GM23338 (cell line): Measurements from ENCODE around the gene SH3BP4. TPM values are rescaled to one million over a fixed set of nuclear protein-coding genes. Genes with fewer than 3 reads are reported as not detected.
A peak's percentile ranks its signal among the peaks of the same experiment; 100 is the strongest.

Source experiments
- ATAC-seq: fragments of 200-7000 bp; cut with Tn5 transposase; 3 replicates; pipeline ENCODE4 v1.9.1; 2020
- DNase-seq: peaks from one replicate; pipeline ENCODE4 v3.0.0-alpha.2; 2015; ENCODE audit warnings: low spot score
- H2AFZ ChIP-seq: fragments of 200-600 bp; sonication (generic); 2 replicates; pipeline ENCODE4 v1.8.0; 2016; ENCODE audit warnings: antibody characterized with exemption, mild to moderate bottlenecking, moderate library complexity
- H3F3A ChIP-seq: fragments of 200-600 bp; sonication (generic); replicated peaks from 2 replicates; pipeline ENCODE4 v1.8.0; 2017; ENCODE audit warnings: antibody characterized with exemption, mixed run types, low read depth
- H3K27ac ChIP-seq: fragments of 200-600 bp; sonication (generic); 2 replicates; pipeline ENCODE4 v1.6.1; 2016; ENCODE audit warnings: low read depth
- H3K27me3 ChIP-seq: fragments of 200-600 bp; sonication (generic); 2 replicates; pipeline ENCODE4 v1.8.0; 2016; ENCODE audit warnings: mild to moderate bottlenecking, mixed run types, moderate library complexity; ENCODE audit not compliant: insufficient read depth
- H3K36me3 ChIP-seq: fragments of 200-600 bp; sonication (generic); 2 replicates; pipeline ENCODE4 v1.8.0; 2016; ENCODE audit warnings: mild to moderate bottlenecking; ENCODE audit not compliant: insufficient read depth
- H3K4me1 ChIP-seq: fragments of 200-600 bp; sonication (generic); 2 replicates; pipeline ENCODE4 v1.8.0; 2016; ENCODE audit warnings: mild to moderate bottlenecking, moderate library complexity; ENCODE audit not compliant: insufficient read depth
- H3K4me2 ChIP-seq: fragments of 200-600 bp; sonication (generic); 2 replicates; pipeline ENCODE4 v1.7.1; 2017; ENCODE audit warnings: mixed run types
- H3K4me3 ChIP-seq: fragments of 200-600 bp; sonication (generic); 2 replicates; pipeline ENCODE4 v1.6.1; 2016; ENCODE audit warnings: mixed run types
- H3K79me2 ChIP-seq: fragments of 200-600 bp; sonication (generic); replicated peaks from 2 replicates; pipeline ENCODE4 v1.8.0; 2017; ENCODE audit warnings: mild to moderate bottlenecking; ENCODE audit not compliant: insufficient read depth
- H3K9me2 ChIP-seq: fragments of 200-600 bp; sonication (generic); 2 replicates; pipeline ENCODE4 v1.8.0; 2017; ENCODE audit not compliant: insufficient read depth
- H4K20me1 ChIP-seq: fragments of 200-600 bp; sonication (generic); replicated peaks from 2 replicates; pipeline ENCODE4 v1.8.0; 2017; ENCODE audit warnings: mild to moderate bottlenecking; ENCODE audit not compliant: insufficient read depth
- H3K27ac Mint-ChIP-seq: 2 replicates; pipeline ENCODE4 v1.8.0; 2020; ENCODE audit warnings: inconsistent platforms, mild to moderate bottlenecking, moderate library complexity, mixed read lengths
- H3K27me3 Mint-ChIP-seq: 3 replicates; pipeline ENCODE4 v1.8.0; 2022; ENCODE audit warnings: low read depth, mild to moderate bottlenecking, moderate library complexity, mixed read lengths, inconsistent platforms; ENCODE audit not compliant: insufficient read depth, poor library complexity
- H3K36me3 Mint-ChIP-seq: 3 replicates; pipeline ENCODE4 v1.8.0; 2021; ENCODE audit warnings: low read depth, mild to moderate bottlenecking, inconsistent platforms, moderate library complexity, mixed read lengths
- H3K4me1 Mint-ChIP-seq: 3 replicates; pipeline ENCODE4 v1.8.0; 2020; ENCODE audit warnings: mild to moderate bottlenecking, inconsistent platforms, mixed read lengths
- H3K4me3 Mint-ChIP-seq: 3 replicates; pipeline ENCODE4 v1.8.0; 2021; ENCODE audit warnings: moderate library complexity, mild to moderate bottlenecking, inconsistent platforms, mixed read lengths
- H3K9me3 Mint-ChIP-seq: 3 replicates; pipeline ENCODE4 v1.8.0; 2020; ENCODE audit warnings: moderate library complexity, mild to moderate bottlenecking, inconsistent platforms, mixed read lengths
- CREB1 ChIP-seq: fragments of 250-450 bp; sonication (Bioruptor Pico); IDR thresholded peaks from 2 replicates; pipeline ENCODE4 v1.5.0; 2020; ENCODE audit warnings: low read depth, mild to moderate bottlenecking, moderate library complexity
- CTCF ChIP-seq, 2 experiments: fragments of 200-600 bp in 1 of 2; sonication (generic) in 1 of 2; conservative IDR thresholded peaks; 2 replicates each; pipeline versions ENCODE4 v1.5.1 to v1.6.1; 2016 to 2017; ENCODE audit warnings: antibody characterized with exemption in 2 of 2, low read depth in 2 of 2, mild to moderate bottlenecking in 2 of 2, moderate library complexity in 1 of 2
- EZH2 ChIP-seq: fragments of 200-600 bp; sonication (generic); IDR thresholded peaks from one replicate; pipeline ENCODE4 v1.8.0; 2017; ENCODE audit warnings: antibody characterized with exemption, mild to moderate bottlenecking, low read depth; ENCODE audit not compliant: unreplicated experiment
- EZH2phosphoT487 ChIP-seq: fragments of 200-600 bp; sonication (generic); IDR thresholded peaks from one replicate; pipeline ENCODE4 v1.8.1; 2018; ENCODE audit warnings: antibody characterized with exemption; ENCODE audit not compliant: unreplicated experiment
- JUNB ChIP-seq: IDR thresholded peaks from one replicate; pipeline ENCODE4 v1.6.1; 2016; ENCODE audit warnings: antibody characterized with exemption; ENCODE audit not compliant: unreplicated experiment
- NANOG ChIP-seq: IDR thresholded peaks from 2 replicates; pipeline ENCODE4 v1.6.1; 2016; ENCODE audit warnings: antibody characterized with exemption, borderline replicate concordance
- REST ChIP-seq: IDR thresholded peaks from one replicate; pipeline ENCODE4 v1.6.1; 2018; ENCODE audit warnings: antibody characterized with exemption; ENCODE audit not compliant: unreplicated experiment
- ZNF331 ChIP-seq: fragments of 250-450 bp; sonication (Bioruptor Pico); IDR thresholded peaks from 2 replicates; pipeline ENCODE4 v1.5.0; 2020; ENCODE audit warnings: low read depth, mild to moderate bottlenecking, moderate library complexity
- polyA plus RNA-seq: library from polyadenylated mRNA; unstranded; fragments of >200 nt; fragmentation: Nextera tagmentation; extraction: Ambion mirVana; gene quantifications from 2 replicates; pipeline ENCODE4 v1.2.1, GENCODE V29; 2016
- total RNA-seq: library from RNA; depleted of rRNA; stranded (reverse); fragments of >200 nt; shearing (Covaris generic); gene quantifications from 2 replicates; pipeline ENCODE4 v1.2.3, GENCODE V29; 2014

SH3BP4 gene
- total and polyA plus RNA-seq, 2 experiments from 2014 or later, result 15.6 to 50.9 TPM

DNA sequence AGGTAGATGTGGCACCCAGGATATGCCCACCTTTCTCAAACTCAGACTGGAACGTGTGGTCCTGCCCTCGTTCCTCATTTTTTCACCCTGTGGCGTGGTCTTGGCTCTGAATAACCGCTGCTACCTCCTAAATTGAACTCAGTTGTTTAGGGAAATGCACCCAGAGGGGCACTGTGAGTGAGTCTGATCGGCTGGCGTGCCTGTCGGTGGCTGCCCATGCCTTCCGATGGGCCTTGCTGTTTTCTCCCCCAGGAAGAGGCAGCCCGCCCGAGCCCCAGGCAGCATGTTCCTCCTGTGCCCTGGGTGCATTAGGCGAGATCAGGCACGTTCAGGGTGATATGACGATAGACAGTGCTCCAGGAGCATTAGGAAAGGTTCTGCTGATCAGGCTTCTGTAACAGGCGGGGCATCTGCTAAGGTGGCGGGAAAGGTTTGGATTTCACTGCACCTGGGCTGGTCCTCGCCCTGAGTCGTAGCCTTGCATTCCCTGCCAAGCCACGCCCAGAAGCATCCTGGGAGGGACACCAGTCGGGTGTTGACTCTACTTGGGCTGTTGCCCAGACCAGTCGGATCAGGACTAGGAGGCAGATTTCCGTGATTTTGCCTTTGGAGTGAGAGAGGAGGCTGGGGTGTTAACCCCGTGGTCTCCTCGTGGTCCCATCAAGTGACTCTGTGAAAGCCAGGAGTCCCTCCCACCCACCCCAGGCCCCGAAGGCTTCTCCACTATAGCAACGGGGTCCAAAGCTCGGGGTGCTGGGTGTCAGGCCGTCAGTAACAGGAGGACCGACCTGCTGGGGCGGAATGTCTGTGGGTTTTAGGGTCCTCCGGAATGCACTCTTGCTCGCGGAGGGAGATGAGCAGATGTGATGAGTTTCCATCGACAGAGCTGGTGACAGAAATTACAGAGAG lies 75.1 kb downstream of the SH3BP4 start:
- Histone ChIP-seq H3K9me2 (no peaks in the 10 kb centered on the region), H3K27ac (no peak overlapping the region), H2AFZ (no peak overlapping the region), H3F3A (no peaks in the 10 kb centered on the region), H3K36me3 (no peaks in the 10 kb centered on the region), H3K4me2 (no peak overlapping the region), H3K4me3 (no peak overlapping the region), H4K20me1 (peaks cover 8% of the 10 kb centered on the region; the same call in 1 of the 2 replicates), H3K4me1 (no peaks in the 10 kb centered on the region; the same call in 1 of the 2 replicates), H3K79me2 (peaks cover 88% of the 10 kb centered on the region), H3K27me3 (no peaks in the 10 kb centered on the region)
- Mint-ChIP-seq H3K4me3 (no peak overlapping the region), H3K36me3 (no peaks in the 10 kb centered on the region; the same call in 2 of the 3 replicates), H3K9me3 (no peaks in the 10 kb centered on the region), H3K4me1 (peaks cover 44% of the 10 kb centered on the region), H3K27me3 (peaks cover 8% of the 10 kb centered on the region), H3K27ac (peak overlapping the region; percentile 73)
- TF ChIP-seq CTCF (conservative IDR thresholded peaks at IDR 0.05; ENCODE audit: low read depth in 2 of 2) (no peak), JUNB (no peak), ZNF331 (CRISPR knock-in tag) (no peak), NANOG (no peak), EZH2phosphoT487 (no peak), EZH2 (no peak), CREB1 (CRISPR knock-in tag) (no peak), REST (no peak)
- DNase-seq (peak; percentile 34), ATAC-seq (peak; percentile 43)
